Head of caudate nucleus (tissue), 42 donors: ENCODE measurements around the gene LRRC71.

Source experiments
- DNase-seq, 42 donors: peaks; one replicate each; pipeline versions ENCODE4 v3.0.0 to v3.0.0-alpha.2; 2020 to 2021; ENCODE audit warnings: mixed read lengths in 7 of 42
- intact Hi-C: fragments of 100-400 bp; cut with DNase I; formaldehyde crosslinking; loops from one replicate; pipeline ENCODE4 v1.15.0; 2022

The LRRC71 gene

GRCh38 chr1:156903328-156904091, 16.9 kb upstream of the LRRC71 start:
- no peak for DNase-seq
- intact Hi-C loops = no loop called here

- DNase-seq = no peak
- intact Hi-C loops = no loop called here
These were observed 16.1 kb upstream of the LRRC71 start for GRCh38 chr1:156904187-156904959.

- intact Hi-C loops = no loop called here
- DNase-seq = no peak
These were observed 15.3 kb upstream of the LRRC71 start for GRCh38 chr1:156905176-156905575.

- intact Hi-C loops = no loop called here
- no peak for DNase-seq
These were observed 14.8 kb upstream of the LRRC71 start for GRCh38 chr1:156905651-156906050.

- intact Hi-C loops = no loop called here
- no peak for DNase-seq
These were observed 14.1 kb upstream of the LRRC71 start for GRCh38 chr1:156906206-156906906.

- DNase-seq = no peak
- intact Hi-C loops = no loop called here
These were observed 11.9 kb upstream of the LRRC71 start for GRCh38 chr1:156908541-156908940.

GRCh38 chr1:156908955-156909354, 11.5 kb upstream of the LRRC71 start:
- DNase-seq = no peak
- intact Hi-C loops = no loop called here

GRCh38 chr1:156909671-156910070, 10.8 kb upstream of the LRRC71 start:
- intact Hi-C loops = no loop called here

GRCh38 chr1:156910309-156910782, 10.1 kb upstream of the LRRC71 start:
- intact Hi-C loops = no loop called here
- peak in 28 of 42 donors; percentile 20 to 81 (median 42) for DNase-seq

More at GRCh38 chr1:156909671-156910070, 10.8 kb upstream of the LRRC71 start:
- DNase-seq = no peak

- DNase-seq = no peak
- intact Hi-C loops = no loop called here
These were observed 8.7 kb upstream of the LRRC71 start for GRCh38 chr1:156911577-156912298.

GRCh38 chr1:156912310-156912709, 8.1 kb upstream of the LRRC71 start:
- intact Hi-C loops = no loop called here
- DNase-seq = no peak

GRCh38 chr1:156912861-156913808, 7.3 kb upstream of the LRRC71 start:
- DNase-seq = peak in 12 of 42 donors; percentile 17 to 60 (median 34)
- intact Hi-C loops = no loop called here

- intact Hi-C loops = no loop called here
- DNase-seq = no peak
These were observed 6.5 kb upstream of the LRRC71 start for GRCh38 chr1:156913809-156914387.

- no peak for DNase-seq
- intact Hi-C loops = no loop called here
These were observed 6.0 kb upstream of the LRRC71 start for GRCh38 chr1:156914440-156914856.

- intact Hi-C loops = no loop called here
- DNase-seq = no peak
These were observed 659 bp downstream of the LRRC71 start for GRCh38 chr1:156921053-156921529.

GRCh38 chr1:156922986-156923669, 2.7 kb downstream of the LRRC71 start:
- intact Hi-C loops = no loop called here
- no peak for DNase-seq
